CD4-positive, alpha-beta T cell treated with Interleukin-17A for 4 hours (primary cell): ENCODE measurements around the gene CRB2.
"Not testable (repeated sequence)": the region's sequence is repeated elsewhere in the genome, so short reads cannot be mapped to it uniquely, and the experiment has no call there.

Experiments used
- DNase-seq: peaks from one replicate; pipeline ENCODE4 v3.0.0-alpha.2; 2020; ENCODE audit warnings: mixed read lengths

CRB2 gene

GRCh38 chr9:123383512-123384170 is 27.6 kb downstream of the CRB2 start:
- DNase-seq: no peak

DNA sequence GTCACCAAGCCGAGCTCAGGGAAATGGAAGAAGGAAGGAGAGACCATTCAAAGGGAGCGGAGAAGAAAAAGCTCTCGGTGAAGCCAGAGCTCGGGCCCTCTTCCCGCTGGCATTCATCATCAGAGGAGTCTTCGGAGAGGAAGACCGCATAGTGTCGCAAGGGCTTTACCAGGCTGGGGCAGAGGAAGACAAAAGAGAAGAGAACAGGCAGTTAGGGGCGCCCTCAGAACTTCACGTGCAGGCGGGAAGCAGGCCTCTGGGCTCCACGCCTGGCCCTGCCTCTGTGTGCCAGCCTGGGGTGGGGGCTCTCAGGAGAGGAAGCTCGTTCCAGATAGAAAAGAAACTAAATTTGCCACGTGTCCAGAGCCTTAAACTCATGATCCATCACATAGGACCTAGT is 31.7 kb downstream of the CRB2 start:
- no peak for DNase-seq

DNA sequence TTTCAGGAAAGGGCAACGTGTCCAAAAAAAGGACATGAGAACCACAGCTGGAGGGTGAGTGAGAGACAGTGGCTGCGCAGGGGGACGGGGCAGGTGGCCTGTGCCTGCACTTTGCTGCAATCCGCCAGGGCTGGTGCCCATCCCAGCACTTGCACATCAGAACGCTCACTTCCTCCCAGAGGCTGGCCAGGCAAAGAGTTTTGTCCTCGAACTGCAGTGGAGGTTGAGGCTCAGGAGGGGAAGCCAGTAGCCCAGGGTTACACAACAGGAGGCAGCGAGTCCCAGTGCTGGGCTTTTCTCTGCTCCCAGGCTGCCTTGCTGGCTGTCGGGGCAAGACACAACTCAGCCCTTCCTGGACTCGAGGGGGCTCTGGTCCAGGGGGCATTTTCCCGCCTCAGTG is 33.1 kb downstream of the CRB2 start:
- DNase-seq: no peak

DNA sequence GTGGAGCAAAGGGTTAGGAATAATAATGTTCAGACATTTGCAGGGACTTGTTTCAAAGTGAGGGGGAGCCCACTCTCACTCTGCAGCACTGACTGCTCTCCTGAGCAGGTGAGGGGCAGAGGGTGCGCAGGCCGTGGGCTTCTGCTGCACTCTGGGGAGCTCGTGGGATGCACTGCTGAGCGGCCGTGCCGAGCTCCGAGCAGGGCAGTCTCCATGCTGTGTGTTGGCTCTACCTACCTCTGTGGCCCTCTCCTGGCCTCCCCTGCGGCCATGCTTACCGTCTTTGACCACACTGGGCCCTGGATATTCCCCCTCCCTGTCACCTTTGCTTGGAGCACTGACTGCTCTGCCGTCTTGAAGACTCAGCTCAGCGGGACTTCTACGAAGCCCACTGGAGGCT is 33.7 kb downstream of the CRB2 start:
- DNase-seq: no peak

DNA sequence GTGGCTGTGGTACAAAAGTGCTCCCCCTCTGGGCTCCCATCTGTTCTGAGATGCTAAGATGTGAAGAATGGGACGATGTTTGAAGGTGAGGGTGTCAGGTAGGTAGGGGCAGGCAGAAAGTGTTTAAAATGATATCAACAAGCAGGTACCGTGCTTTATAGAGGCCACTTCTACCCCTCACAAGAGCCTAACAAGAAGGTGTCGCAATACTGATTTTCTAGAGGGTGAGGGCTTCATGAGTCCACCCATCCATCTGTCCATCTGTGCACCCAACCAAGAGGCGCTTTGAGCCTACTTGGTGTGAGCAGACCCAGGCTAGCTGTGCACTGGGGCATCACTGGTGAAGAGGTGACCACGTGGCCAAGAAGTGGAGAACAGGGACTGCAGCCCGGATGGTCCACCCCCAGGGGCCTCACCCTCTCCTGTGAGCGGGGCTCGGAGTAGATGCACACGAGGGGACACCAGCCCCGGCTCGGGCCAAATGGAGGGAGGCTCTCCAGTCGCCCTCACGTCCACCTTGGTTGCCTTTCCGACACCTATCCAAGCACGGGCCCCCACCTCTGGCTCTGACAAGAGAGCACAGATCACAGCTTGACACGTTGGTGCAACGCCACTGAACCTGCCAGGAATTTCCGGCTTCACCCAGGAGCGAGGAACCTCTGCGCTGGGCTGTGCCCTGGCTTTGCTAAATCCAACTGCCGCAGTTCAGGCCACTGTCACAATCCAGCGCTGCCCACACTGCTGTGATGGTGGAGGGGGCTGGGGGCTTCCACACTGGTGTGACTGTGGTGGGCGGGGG is 34.5 kb downstream of the CRB2 start:
- DNase-seq: no peak

GRCh38 chr9:123391233-123391632 is 35.2 kb downstream of the CRB2 start:
- DNase-seq: no peak

DNA sequence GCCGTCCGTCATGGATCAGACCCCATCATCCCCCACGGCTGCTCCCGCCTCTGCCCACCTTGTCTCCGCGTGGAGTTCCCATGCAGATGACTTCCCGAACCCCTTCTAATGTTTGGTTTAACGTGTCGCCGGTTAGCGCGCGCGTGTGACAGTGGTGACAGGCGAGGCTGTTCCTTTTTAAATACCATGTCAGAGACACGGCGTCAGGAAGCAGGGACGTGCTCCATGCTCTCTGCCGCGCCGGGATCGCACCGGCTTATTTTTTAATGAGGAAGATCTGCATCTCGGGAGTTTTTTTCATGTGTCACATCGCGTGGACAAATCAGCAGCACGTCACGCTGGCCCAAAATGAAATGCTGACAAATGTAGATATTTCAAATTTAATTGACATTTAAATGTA is 35.9 kb downstream of the CRB2 start:
- no peak for DNase-seq

DNA sequence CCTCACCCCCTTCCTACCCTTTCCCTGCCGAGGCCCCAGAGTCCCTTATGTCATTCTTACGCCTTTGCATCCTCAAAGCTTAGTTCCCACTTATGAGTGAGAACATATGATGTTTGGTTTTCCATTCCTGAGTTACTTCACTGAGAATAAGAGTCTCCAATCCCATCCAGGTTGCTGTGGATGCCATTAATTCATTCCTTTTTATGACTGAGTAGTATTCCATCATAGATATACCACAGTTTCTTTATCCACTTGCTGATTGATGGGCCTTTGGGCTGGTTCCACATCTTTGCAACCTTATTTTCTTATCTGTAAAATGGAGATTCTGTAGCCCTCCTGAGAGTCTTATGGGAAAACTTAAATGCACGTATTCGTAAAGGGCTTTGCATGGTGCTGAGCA is 36.8 kb downstream of the CRB2 start:
- no peak for DNase-seq

GRCh38 chr9:123394291-123395235 is 38.6 kb downstream of the CRB2 start:
- no peak for DNase-seq

DNA sequence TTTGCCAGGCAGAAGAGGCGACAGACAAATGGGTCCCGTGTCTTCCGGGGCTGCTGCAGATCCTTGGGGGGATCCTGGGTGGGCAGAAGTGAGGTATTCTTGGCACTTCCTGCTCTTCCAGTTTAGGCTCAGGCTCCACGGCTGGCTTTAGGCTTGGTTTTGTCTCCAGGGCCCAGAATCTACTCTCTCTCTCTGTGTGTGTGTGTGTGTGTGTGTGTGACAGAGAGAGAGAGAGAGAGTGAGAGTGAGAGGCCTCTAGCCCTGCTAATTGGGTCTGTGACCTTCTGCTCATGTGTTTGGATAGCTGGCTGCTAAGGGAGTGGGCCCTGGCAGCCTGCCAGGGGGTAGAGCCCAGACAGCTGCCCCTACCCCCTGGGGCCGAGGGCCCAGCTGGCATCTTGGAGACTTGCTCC is 39.3 kb downstream of the CRB2 start:
- no peak for DNase-seq

DNA sequence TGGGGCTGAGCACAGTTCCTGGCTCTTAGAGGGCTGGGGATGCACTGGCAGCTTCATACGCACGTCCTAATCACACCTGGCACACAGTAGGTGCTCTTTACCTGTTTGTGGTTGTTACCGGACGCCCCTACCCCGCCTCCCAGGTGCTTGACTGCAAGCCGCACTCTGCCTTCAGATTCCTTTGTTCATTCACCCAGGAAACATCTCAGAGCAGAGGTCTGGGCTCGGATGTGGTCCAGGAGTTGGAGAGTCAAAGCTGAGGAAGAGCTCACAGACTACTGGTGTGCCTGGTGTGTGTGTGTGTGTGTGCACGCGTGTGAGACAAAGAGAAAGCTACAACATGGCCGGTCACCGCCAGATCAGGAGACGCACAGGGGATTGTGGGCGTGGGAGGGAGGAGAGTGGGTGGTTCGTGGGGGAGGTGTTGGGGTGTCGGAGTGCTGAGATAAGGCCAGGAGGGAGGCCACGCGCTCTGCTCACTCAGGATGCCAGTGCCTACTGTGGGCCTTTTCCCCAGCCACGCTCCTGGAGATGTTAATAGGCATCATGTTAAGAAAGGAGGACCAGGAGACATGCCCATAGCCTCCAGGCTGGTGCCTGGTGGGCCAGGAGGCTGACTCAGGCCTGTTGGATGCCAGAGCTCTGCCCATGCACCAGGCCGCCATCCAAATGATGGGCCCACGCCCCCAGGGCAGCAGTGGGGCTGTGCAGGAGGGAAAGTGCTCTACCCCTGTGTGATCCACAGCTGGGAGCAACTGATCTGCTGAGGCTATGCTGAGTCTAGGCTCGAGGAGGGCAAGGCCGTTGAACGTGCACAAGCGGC is 39.9 kb downstream of the CRB2 start:
- no peak for DNase-seq

DNA sequence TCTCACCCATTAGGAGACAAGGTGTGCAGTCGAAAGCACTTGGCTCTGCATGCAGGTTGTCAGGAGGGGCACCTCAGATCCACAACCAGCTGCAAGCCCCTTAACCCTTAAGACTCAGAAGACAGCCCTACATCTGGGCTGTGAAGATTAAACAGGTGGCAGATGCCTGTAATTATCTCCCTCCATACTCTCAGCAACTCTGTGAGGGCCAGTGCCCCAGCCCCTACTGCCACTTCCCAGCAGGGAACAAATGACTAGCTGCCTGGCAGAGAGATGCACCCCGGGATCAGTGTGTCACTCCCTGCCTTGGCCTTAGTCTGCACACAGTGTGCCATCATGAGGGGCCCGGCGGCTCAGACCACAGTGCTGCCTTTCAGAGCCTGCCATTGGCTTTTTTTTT is 42.0 kb downstream of the CRB2 start:
- no peak for DNase-seq

DNA sequence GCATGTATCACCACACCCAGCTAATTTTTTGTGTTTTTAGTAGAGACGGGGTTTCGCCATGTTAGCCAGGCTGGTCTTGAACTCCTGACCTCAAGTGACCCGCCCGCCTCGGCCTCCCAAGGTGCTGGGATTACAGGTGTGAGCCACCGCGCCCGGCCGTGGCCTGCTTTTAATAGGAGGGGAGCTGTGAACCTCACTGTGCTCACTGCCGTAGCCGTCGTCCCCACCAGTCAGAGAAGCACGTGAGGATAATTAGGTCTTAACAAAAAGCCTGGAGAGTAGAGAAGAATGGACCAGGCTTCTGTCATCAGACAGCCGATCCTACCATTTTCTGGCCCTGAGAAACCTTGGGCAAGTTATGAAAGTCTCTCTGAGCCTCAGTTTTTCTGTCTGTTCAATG is 42.9 kb downstream of the CRB2 start:
- not testable (repeated sequence) for DNase-seq

DNA sequence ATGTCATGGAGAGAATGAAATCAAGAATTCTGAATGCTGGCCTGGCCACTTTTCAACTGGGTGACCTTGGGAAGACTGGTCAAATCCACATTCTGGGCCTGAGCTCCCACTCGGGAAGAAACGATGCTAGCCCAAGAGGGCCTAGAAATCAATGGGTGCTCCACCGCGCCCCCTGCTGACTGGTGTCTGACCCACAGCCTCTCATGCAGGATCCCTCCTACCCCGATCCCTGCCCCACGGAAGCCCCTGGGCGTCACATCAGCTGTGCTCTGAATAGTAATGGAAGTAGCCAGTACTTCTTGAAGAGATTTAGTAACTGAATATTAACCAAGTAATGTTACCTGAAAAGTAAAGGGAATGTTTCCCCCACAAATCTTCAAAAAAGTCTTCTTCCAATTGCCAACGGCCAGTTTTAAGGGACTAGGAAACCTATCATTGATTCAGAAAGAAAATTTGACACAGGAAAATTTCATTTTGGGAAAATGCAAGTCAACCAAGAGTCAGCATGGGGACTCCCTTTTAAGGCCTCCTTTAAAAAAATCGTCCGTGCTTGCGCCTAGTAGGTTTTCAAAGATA is 43.9 kb downstream of the CRB2 start:
- peak; percentile 22 for DNase-seq

DNA sequence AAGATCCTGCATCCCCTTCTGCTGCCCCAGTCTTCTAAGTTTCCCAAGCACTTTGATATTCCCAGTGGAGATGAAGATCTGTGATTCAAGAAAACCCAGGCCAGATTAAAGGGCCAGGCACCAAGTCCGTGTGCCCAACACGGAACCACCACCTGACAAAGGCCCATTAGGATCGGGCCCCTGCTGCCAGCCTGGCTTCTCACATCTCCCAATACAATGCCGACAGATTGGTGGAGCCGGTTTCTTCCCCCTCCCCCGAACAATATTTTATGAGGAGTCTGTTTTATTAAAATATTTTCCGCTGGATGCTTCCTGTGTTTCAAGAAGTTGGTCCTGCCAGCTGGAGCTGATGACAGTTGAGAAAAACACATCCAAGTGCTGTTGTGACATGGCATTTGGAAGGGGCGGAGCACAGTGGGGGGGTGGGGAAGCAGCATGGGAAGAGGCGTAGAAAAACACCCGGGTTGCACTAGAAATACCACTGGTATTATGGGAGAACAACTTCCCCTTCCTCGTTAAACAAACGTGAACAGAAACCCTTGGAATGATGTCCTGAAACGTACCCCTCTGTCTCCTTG is 45.0 kb downstream of the CRB2 start:
- no peak for DNase-seq

DNA sequence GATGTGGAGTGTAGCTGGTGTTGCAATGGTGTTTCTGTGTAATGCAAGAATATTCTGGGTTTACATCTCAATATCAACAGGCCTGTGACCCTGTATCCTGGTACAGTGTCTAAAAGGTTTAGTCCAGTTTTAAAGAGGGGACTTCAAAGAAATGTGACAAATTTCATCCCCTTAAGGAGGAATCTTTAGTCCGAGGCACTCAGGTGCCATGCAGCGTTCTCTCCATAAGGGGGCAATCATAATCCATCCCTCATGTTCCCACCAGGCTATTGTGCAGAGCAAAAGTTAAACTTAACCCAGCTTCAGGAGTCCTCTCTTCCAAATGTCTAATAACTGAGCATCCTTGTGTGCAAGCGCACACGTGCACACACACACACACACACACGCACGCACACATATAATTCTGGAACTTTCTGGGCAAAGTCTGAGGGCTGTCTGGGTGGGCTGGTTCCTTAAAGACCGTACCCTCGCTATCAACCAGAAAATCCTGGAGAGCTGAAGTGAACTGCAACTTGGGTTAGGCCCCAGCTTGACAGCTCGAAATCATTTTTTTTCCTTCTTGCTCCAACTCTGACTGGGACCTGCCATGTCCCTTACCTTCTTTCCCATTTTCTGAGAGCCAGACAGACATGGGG is 46.0 kb downstream of the CRB2 start:
- DNase-seq: no peak

- DNase-seq: no peak
Observed at GRCh38 chr9:123402981-123403509, 47.0 kb downstream of the CRB2 start.

- DNase-seq: no peak
Observed at GRCh38 chr9:123406016-123406415, 50.0 kb downstream of the CRB2 start.

- DNase-seq: no peak
Observed at GRCh38 chr9:123406691-123407216, 50.8 kb downstream of the CRB2 start.

DNA sequence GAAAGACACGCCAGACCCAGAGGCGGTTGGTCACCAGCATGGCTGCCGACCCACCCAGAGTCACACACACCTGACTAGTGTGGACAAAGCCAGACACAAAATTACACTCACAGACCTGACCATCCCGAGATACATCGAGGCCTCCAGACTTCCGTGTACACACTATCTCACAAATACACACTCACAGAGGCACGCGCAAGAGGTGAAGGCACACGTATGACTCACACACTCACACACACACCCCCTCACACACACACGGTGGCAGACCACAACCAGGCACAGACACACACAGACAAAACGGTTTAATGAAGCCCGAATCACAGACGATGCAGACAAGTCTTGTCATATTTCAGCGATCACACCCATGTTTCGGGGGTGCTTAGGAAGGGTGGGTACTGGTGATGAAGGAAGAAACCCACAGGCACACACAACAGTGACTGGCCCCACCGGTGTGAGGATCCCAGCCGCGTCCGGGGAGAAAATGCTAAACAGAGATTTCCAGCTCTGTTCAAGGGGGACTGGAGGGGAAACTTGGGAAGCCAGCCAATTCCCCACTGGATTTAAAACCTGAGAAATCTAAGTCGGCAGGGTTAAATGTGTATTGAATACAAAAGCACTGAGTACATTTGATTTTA is 51.3 kb downstream of the CRB2 start:
- DNase-seq: no peak
